ENCODE data around the gene ALKBH2. TPM values are rescaled to one million over a fixed set of nuclear protein-coding genes. Genes with fewer than 3 reads are reported as not detected.

Gene ALKBH2
- total RNA-seq, 2 experiments from 2014 or later: 31.1 to 32.7 TPM

GRCh38 chr12:109124878-109125648 lies 31.8 kb upstream of the ALKBH2 start:
- Mint-ChIP-seq H3K27ac (no peak overlapping the region), H3K4me1 (ENCODE audit: low read depth) (no peaks in the 10 kb centered on the region), H3K9me3 (no peaks in the 10 kb centered on the region), H3K27me3 (ENCODE audit: low read depth) (no peaks in the 10 kb centered on the region), H3K4me3 (no peak overlapping the region), H3K36me3 (ENCODE audit: low read depth) (no peaks in the 10 kb centered on the region)
- intact Hi-C loops (cut with micrococcal nuclease): no loop called here
- CTCF ChIA-PET: interaction anchor here (1.3 kb wide), 1 partner anchor 8 kb away, joined by 3 read pairs; no protein-coding TSS in a partner anchor
- DNase-seq: no peak

- intact Hi-C loops (cut with micrococcal nuclease): no loop called here
- CTCF ChIA-PET: no interaction called here
- no peaks in the 10 kb centered on the region for H3K27me3 Mint-ChIP-seq (ENCODE audit: low read depth)
Observed at GRCh38 chr12:109121346-109121880, 28.1 kb upstream of the ALKBH2 start.

GRCh38 chr12:109120557-109120956 lies 27.3 kb upstream of the ALKBH2 start:
- Mint-ChIP-seq H3K27me3 (ENCODE audit: low read depth) (no peaks in the 10 kb centered on the region), H3K36me3 (ENCODE audit: low read depth) (no peaks in the 10 kb centered on the region)
- CTCF ChIA-PET: no interaction called here

More at GRCh38 chr12:109121346-109121880, 28.1 kb upstream of the ALKBH2 start:
- Mint-ChIP-seq H3K9me3 (no peaks in the 10 kb centered on the region), H3K4me1 (ENCODE audit: low read depth) (no peaks in the 10 kb centered on the region), H3K4me3 (no peak overlapping the region), H3K36me3 (ENCODE audit: low read depth) (no peaks in the 10 kb centered on the region), H3K27ac (no peak overlapping the region)
- no peak for DNase-seq

GRCh38 chr12:109120095-109120494 lies 26.8 kb upstream of the ALKBH2 start:
- CTCF ChIA-PET: interaction anchor here (0.7 kb wide), 1 partner anchor 144 kb away, joined by 3 read pairs; no protein-coding TSS in a partner anchor
- no peak overlapping the region for H3K4me3 Mint-ChIP-seq
- no peaks in the 10 kb centered on the region for H3K27me3 Mint-ChIP-seq (ENCODE audit: low read depth)
- H3K27ac Mint-ChIP-seq: no peak overlapping the region
- DNase-seq: no peak
- intact Hi-C loops (cut with micrococcal nuclease): no loop called here
- no peaks in the 10 kb centered on the region for H3K36me3 Mint-ChIP-seq (ENCODE audit: low read depth)
- H3K4me1 Mint-ChIP-seq (ENCODE audit: low read depth): peaks cover 8% of the 10 kb centered on the region
- no peaks in the 10 kb centered on the region for H3K9me3 Mint-ChIP-seq

More at GRCh38 chr12:109120557-109120956, 27.3 kb upstream of the ALKBH2 start:
- Mint-ChIP-seq H3K4me3 (no peak overlapping the region), H3K27ac (no peak overlapping the region), H3K4me1 (ENCODE audit: low read depth) (peaks cover 5% of the 10 kb centered on the region), H3K9me3 (no peaks in the 10 kb centered on the region)
- intact Hi-C loops (cut with micrococcal nuclease): no loop called here
- no peak for DNase-seq

- Mint-ChIP-seq H3K4me1 (ENCODE audit: low read depth) (peaks cover 25% of the 10 kb centered on the region), H3K9me3 (no peaks in the 10 kb centered on the region), H3K4me3 (no peak overlapping the region), H3K36me3 (ENCODE audit: low read depth) (no peaks in the 10 kb centered on the region), H3K27ac (no peak overlapping the region), H3K27me3 (ENCODE audit: low read depth) (no peaks in the 10 kb centered on the region)
- intact Hi-C loops (cut with micrococcal nuclease): no loop called here
- CTCF ChIA-PET: interaction anchor here (1.0 kb wide), 1 partner anchor 26 kb away, joined by 4 read pairs; no protein-coding TSS in a partner anchor
- DNase-seq: no peak
Observed at GRCh38 chr12:109116611-109116949, 23.3 kb upstream of the ALKBH2 start.

GRCh38 chr12:109115758-109116610 lies 22.7 kb upstream of the ALKBH2 start, which contains the start of gene ACACB:
TSS of gene ACACB (plus strand) at chr12:109116587. CDS start at chr12:109139406, 22,819 bp downstream.
- CTCF ChIA-PET: interaction anchor here (1.0 kb wide), 1 partner anchor 27 kb away, joined by 4 read pairs; no protein-coding TSS in a partner anchor
- H3K27ac Mint-ChIP-seq: no peak within 1 kb of the TSS
- H3K9me3 Mint-ChIP-seq: no peaks in the 10 kb centered on the region
- no peaks in the 10 kb centered on the region for H3K27me3 Mint-ChIP-seq (ENCODE audit: low read depth)
- peaks cover 27% of the 10 kb centered on the region for H3K4me1 Mint-ChIP-seq (ENCODE audit: low read depth)
- intact Hi-C loops (cut with micrococcal nuclease): no loop called here
- no peaks in the 10 kb centered on the region for H3K36me3 Mint-ChIP-seq (ENCODE audit: low read depth)
- no peak for DNase-seq
- no peak within 1 kb of the TSS for H3K4me3 Mint-ChIP-seq

- H3K9me3 Mint-ChIP-seq: no peaks in the 10 kb centered on the region
- H3K27me3 Mint-ChIP-seq (ENCODE audit: low read depth): no peaks in the 10 kb centered on the region
- no peak for DNase-seq
- no peak overlapping the region for H3K27ac Mint-ChIP-seq
- CTCF ChIA-PET: interaction anchor here (1.0 to 1.4 kb wide), 2 partner anchors 16 to 278 kb away, joined by 3 to 5 read pairs; no protein-coding TSS in a partner anchor
- peaks cover 1% of the 10 kb centered on the region for H3K36me3 Mint-ChIP-seq (ENCODE audit: low read depth)
- intact Hi-C loops (cut with micrococcal nuclease): no loop called here
- no peak overlapping the region for H3K4me3 Mint-ChIP-seq
- peaks cover 29% of the 10 kb centered on the region for H3K4me1 Mint-ChIP-seq (ENCODE audit: low read depth)
Observed at GRCh38 chr12:109115404-109115757, 22.1 kb upstream of the ALKBH2 start.

GRCh38 chr12:109114644-109115043 lies 21.4 kb upstream of the ALKBH2 start:
- Mint-ChIP-seq H3K9me3 (no peaks in the 10 kb centered on the region), H3K36me3 (ENCODE audit: low read depth) (peaks cover 4% of the 10 kb centered on the region), H3K27me3 (ENCODE audit: low read depth) (no peaks in the 10 kb centered on the region), H3K4me1 (ENCODE audit: low read depth) (peaks cover 29% of the 10 kb centered on the region), H3K4me3 (no peak overlapping the region), H3K27ac (no peak overlapping the region)
- intact Hi-C loops (cut with micrococcal nuclease): no loop called here
- no peak for DNase-seq
- CTCF ChIA-PET: interaction anchor here (0.8 to 1.4 kb wide), 3 partner anchors 12 to 279 kb away, joined by 3 to 5 read pairs (median 5); no protein-coding TSS in a partner anchor

- no peak for DNase-seq
- intact Hi-C loops (cut with micrococcal nuclease): no loop called here
- CTCF ChIA-PET: interaction anchor here (1.2 to 2.7 kb wide), 3 partner anchors 14 to 280 kb away, joined by 5 to 21 read pairs (median 5); no protein-coding TSS in a partner anchor
- no peaks in the 10 kb centered on the region for H3K27me3 Mint-ChIP-seq (ENCODE audit: low read depth)
- H3K27ac Mint-ChIP-seq: no peak overlapping the region
- no peaks in the 10 kb centered on the region for H3K9me3 Mint-ChIP-seq
- H3K36me3 Mint-ChIP-seq (ENCODE audit: low read depth): peaks cover 7% of the 10 kb centered on the region
- no peak overlapping the region for H3K4me3 Mint-ChIP-seq
- peaks cover 29% of the 10 kb centered on the region for H3K4me1 Mint-ChIP-seq (ENCODE audit: low read depth)
Observed at GRCh38 chr12:109113661-109114321, 20.5 kb upstream of the ALKBH2 start.

- Mint-ChIP-seq H3K9me3 (no peaks in the 10 kb centered on the region), H3K27me3 (ENCODE audit: low read depth) (no peaks in the 10 kb centered on the region), H3K27ac (no peak overlapping the region), H3K4me3 (no peak overlapping the region), H3K4me1 (ENCODE audit: low read depth) (peaks cover 29% of the 10 kb centered on the region), H3K36me3 (ENCODE audit: low read depth) (peaks cover 9% of the 10 kb centered on the region)
- CTCF ChIA-PET: interaction anchor here (0.6 to 2.7 kb wide), 10 partner anchors 10 to 490 kb away, joined by 3 to 21 read pairs (median 6); no protein-coding TSS in a partner anchor
- no peak for DNase-seq
- intact Hi-C loops (cut with micrococcal nuclease): loop anchor here (1.0 kb wide), 2 partner anchors 272 to 280 kb away; no protein-coding TSS in a partner anchor
Observed at GRCh38 chr12:109112720-109113465, 19.6 kb upstream of the ALKBH2 start.

- H3K36me3 Mint-ChIP-seq (ENCODE audit: low read depth): peaks cover 13% of the 10 kb centered on the region
- H3K4me1 Mint-ChIP-seq (ENCODE audit: low read depth): peaks cover 29% of the 10 kb centered on the region
Observed at GRCh38 chr12:109110988-109111495, 17.8 kb upstream of the ALKBH2 start.

More at GRCh38 chr12:109110988-109111495, 17.8 kb upstream of the ALKBH2 start:
- DNase-seq: peak; percentile 50
- intact Hi-C loops (cut with micrococcal nuclease): loop anchor here (1.0 kb wide), 1 partner anchor 43 kb away; no protein-coding TSS in a partner anchor
- H3K9me3 Mint-ChIP-seq: no peaks in the 10 kb centered on the region
- CTCF ChIA-PET: interaction anchor here (0.8 to 2.7 kb wide), 8 partner anchors 11 to 323 kb away, joined by 3 to 21 read pairs (median 4); partner anchors contain the start of gene UNG
- peak overlapping the region; percentile 59 for H3K4me3 Mint-ChIP-seq
- H3K27me3 Mint-ChIP-seq (ENCODE audit: low read depth): no peaks in the 10 kb centered on the region
- peak overlapping the region; percentile 36 for H3K27ac Mint-ChIP-seq
